ENCODE measurements around the gene CDCA7L.

- TF ChIP-seq YY1 (IDR thresholded peaks at IDR 0.05; ENCODE audit: low read depth) (no peak), CEBPB (IDR thresholded peaks at IDR 0.05) (no peak), NFIC (IDR thresholded peaks at IDR 0.05) (no peak), CREB1 (IDR thresholded peaks at IDR 0.05; ENCODE audit: low read depth) (no peak), EP300 (IDR thresholded peaks at IDR 0.05; ENCODE audit: borderline replicate concordance) (no peak), TEAD4 (IDR thresholded peaks at IDR 0.05) (no peak), MAX (IDR thresholded peaks at IDR 0.05) (no peak), REST (IDR thresholded peaks at IDR 0.05; ENCODE audit: low read depth) (no peak), TAF1 (IDR thresholded peaks at IDR 0.05; ENCODE audit: low read depth) (no peak), USF1 (IDR thresholded peaks at IDR 0.05) (no peak), EGR1 (IDR thresholded peaks at IDR 0.05) (no peak), ZBTB7A (IDR thresholded peaks at IDR 0.05; ENCODE audit: low read depth) (no peak), RAD21 (IDR thresholded peaks at IDR 0.05; ENCODE audit: low read depth) (no peak), FOXM1 (IDR thresholded peaks at IDR 0.05; ENCODE audit: borderline replicate concordance, low read depth) (no peak)
Measured at GRCh38 chr7:21915140-21915539, 30.6 kb downstream of the CDCA7L start.

Data from Ishikawa (cell line).